OCI-LY7 (cell line): ENCODE results near the gene B4GAT1.

ENCODE experiments used
- CTCF ChIP-seq: fragments of 200-600 bp; sonication (generic); conservative IDR thresholded peaks from 2 replicates; pipeline ENCODE4 v1.5.1; 2014; ENCODE audit warnings: mild to moderate bottlenecking, antibody characterized with exemption, low read length, moderate library complexity, mixed read lengths
- EZH2phosphoT487 ChIP-seq: fragments of 200-600 bp; sonication (generic); IDR thresholded peaks from 2 replicates; pipeline ENCODE4 v1.6.1; 2018; ENCODE audit warnings: low read depth, borderline replicate concordance, mild to moderate bottlenecking, mixed run types, antibody characterized with exemption, low read length, moderate library complexity, mixed read lengths

DNA sequence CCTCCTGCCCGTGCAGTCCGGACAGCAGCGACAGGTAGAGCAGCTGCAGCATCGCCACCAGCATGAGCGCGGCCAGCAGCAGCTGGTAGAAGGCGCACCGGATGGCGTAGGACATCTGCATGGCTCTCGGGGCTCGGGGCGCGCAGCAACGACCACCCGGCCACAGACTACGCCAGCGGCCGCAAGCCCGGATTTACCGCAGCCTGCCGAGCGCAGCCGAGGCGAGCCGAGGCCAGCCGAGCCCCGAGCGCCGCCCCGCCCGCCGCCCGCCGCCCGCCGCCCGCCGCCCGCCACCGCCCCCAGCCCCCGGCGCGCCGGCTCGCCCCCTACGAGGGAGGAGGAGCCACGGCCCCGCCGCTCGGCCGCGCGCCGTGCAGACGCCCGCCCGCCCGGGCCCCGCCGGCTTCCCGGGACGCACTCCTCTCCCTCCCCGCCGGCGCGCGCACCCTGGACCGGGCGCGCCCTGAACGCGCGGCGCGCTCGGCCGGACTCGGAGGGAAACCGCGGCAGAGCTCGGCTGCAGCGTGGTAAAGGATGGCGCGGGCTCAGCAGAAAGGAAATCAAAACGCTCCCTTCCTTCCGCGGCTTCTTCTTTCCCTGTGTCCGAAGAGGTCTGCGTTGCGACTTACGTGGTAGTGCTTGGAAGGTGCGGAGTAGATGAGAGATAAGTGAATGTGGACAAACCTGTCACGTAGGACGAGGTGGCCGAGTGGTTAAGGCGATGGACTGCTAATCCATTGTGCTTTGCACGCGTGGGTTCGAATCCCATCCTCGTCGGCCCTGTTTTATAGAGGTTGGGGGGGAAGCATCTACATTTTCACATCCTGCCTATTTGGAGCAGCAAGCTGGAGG, at the start of gene B4GAT1:
- TF ChIP-seq CTCF (no peak), EZH2phosphoT487 (no peak)
